Bronchial epithelial cell (primary cell): ENCODE measurements around the gene PTPRE. TPM values are rescaled to one million over a fixed set of nuclear protein-coding genes. Genes with fewer than 3 reads are reported as not detected.

Source experiments
- DNase-seq: peaks from one replicate; pipeline ENCODE4 v3.0.0-alpha.2; 2010; ENCODE audit warnings: low read depth
- FAIRE-seq: peaks from 2 replicates; lab custom pipeline; 2011; peaks lifted over from hg19 to GRCh38; lab: Jason Lieb, UNC
- H3K27me3 ChIP-seq: 2 replicates; pipeline ENCODE4 v1.5.1; 2011; ENCODE audit warnings: low read length; ENCODE audit not compliant: control insufficient read depth, insufficient read depth
- H3K36me3 ChIP-seq: 2 replicates; pipeline ENCODE4 v1.5.1; 2011; ENCODE audit warnings: low read length; ENCODE audit not compliant: control insufficient read depth, insufficient read depth
- H3K4me3 ChIP-seq: 2 replicates; pipeline ENCODE4 v1.5.1; 2011; ENCODE audit warnings: mild to moderate bottlenecking, low read depth, low read length, control low read depth
- CTCF ChIP-seq: IDR thresholded peaks from 2 replicates; pipeline ENCODE4 v1.5.1; 2011; ENCODE audit warnings: mild to moderate bottlenecking, moderate library complexity, low read length, control low read depth, inconsistent platforms; ENCODE audit not compliant: insufficient read depth, severe bottlenecking
- total RNA-seq: library from RNA; depleted of rRNA; stranded (reverse); fragments of >200 nt; gene quantifications from 2 replicates; pipeline ENCODE4 v1.2.1, GENCODE V29; 2014

The PTPRE gene
- total RNA-seq, 1 donor from 2014 or later = 7.9 TPM

- TF ChIP-seq CTCF = no peak
- Histone ChIP-seq H3K27me3 (no peaks in the 10 kb centered on the region), H3K36me3 (no peaks in the 10 kb centered on the region), H3K4me3 (no peak overlapping the region)
- DNase-seq (no peak), FAIRE-seq (no peak)
Measured at GRCh38 chr10:127978481-127978880, 71.6 kb downstream of the PTPRE start.

- TF ChIP-seq CTCF = no peak
- no peaks in the 10 kb centered on the region for H3K27me3 ChIP-seq
- no peak overlapping the region for H3K4me3 ChIP-seq
- DNase-seq (no peak), FAIRE-seq (no peak)
- no peaks in the 10 kb centered on the region for H3K36me3 ChIP-seq
Measured at GRCh38 chr10:127979045-127979444, 72.1 kb downstream of the PTPRE start.

- H3K36me3 ChIP-seq = no peaks in the 10 kb centered on the region
- FAIRE-seq = no peak
Measured at GRCh38 chr10:127979566-127979965, 72.7 kb downstream of the PTPRE start.

GRCh38 chr10:127980898-127981297 is 74.0 kb downstream of the PTPRE start:
- Histone ChIP-seq H3K27me3 (no peaks in the 10 kb centered on the region), H3K36me3 (no peaks in the 10 kb centered on the region), H3K4me3 (no peak overlapping the region)
- FAIRE-seq = no peak
- no peak for TF ChIP-seq CTCF
- no peak for DNase-seq

More at GRCh38 chr10:127979566-127979965, 72.7 kb downstream of the PTPRE start:
- H3K27me3 ChIP-seq = no peaks in the 10 kb centered on the region
- no peak for DNase-seq
- no peak for TF ChIP-seq CTCF
- no peak overlapping the region for H3K4me3 ChIP-seq

- no peak for TF ChIP-seq CTCF
- Histone ChIP-seq H3K27me3 (no peaks in the 10 kb centered on the region), H3K36me3 (no peaks in the 10 kb centered on the region), H3K4me3 (no peak overlapping the region)
- DNase-seq (no peak), FAIRE-seq (no peak)
Measured at GRCh38 chr10:127982601-127983000, 75.7 kb downstream of the PTPRE start.
